ENCODE data around the gene DMBX1. TPM values are rescaled to one million over a fixed set of nuclear protein-coding genes. Genes with fewer than 3 reads are reported as not detected.

The DMBX1 gene
- polyA plus RNA-seq, 1 donor from 2014 or later: 0.28 TPM

GRCh38 chr1:46517932-46518498, 28.4 kb downstream of the DMBX1 start:
- Histone ChIP-seq H3K9ac (ENCODE audit: low read length) (no peak overlapping the region), H3K79me2 (replicated peaks; ENCODE audit: insufficient read depth, low read length) (no peaks in the 10 kb centered on the region), H3K27ac (ENCODE audit: low read length) (no peak overlapping the region), H3K4me3 (ENCODE audit: low read length) (no peak overlapping the region), H3F3A (ENCODE audit: insufficient read depth, low read length, poor library complexity, severe bottlenecking) (no peaks in the 10 kb centered on the region), H3K4me2 (ENCODE audit: low read length) (no peak overlapping the region), H3K27me3 (ENCODE audit: insufficient read depth, low read depth, low read length) (peaks cover 3% of the 10 kb centered on the region), H3K9me3 (ENCODE audit: low read length) (no peaks in the 10 kb centered on the region), H3K9me2 (ENCODE audit: insufficient read depth, low read length) (no peaks in the 10 kb centered on the region), H3K36me3 (ENCODE audit: insufficient read depth, low read length) (no peaks in the 10 kb centered on the region), H2AFZ (ENCODE audit: low read depth, low read length) (no peak overlapping the region), H4K20me1 (ENCODE audit: insufficient read depth) (no peaks in the 10 kb centered on the region)
- TF ChIP-seq EP300 (conservative IDR thresholded peaks at IDR 0.05; ENCODE audit: poor library complexity, severe bottlenecking): no peak
- no peak for TF ChIP-seq SMC3 (conservative IDR thresholded peaks at IDR 0.05; ENCODE audit: poor library complexity)
- TF ChIP-seq CTCF (IDR thresholded peaks at IDR 0.05; ENCODE audit: poor library complexity, severe bottlenecking): no peak
- TF ChIP-seq MXI1 (conservative IDR thresholded peaks at IDR 0.05; ENCODE audit: poor library complexity, severe bottlenecking): no peak
- no peak for TF ChIP-seq EZH2 (IDR thresholded peaks at IDR 0.05; ENCODE audit: borderline replicate concordance, insufficient read depth, low read length, poor library complexity, severe bottlenecking)
- no peak for TF ChIP-seq TAF1 (IDR thresholded peaks at IDR 0.05; ENCODE audit: low read depth)
- no peak for TF ChIP-seq RAD21 (conservative IDR thresholded peaks at IDR 0.05)
- no peak for TF ChIP-seq REST (IDR thresholded peaks at IDR 0.05; ENCODE audit: borderline replicate concordance)
- TF ChIP-seq POLR2AphosphoS5 (IDR thresholded peaks at IDR 0.05): no peak

GRCh38 chr1:46519209-46519608, 29.6 kb downstream of the DMBX1 start:
- no peak overlapping the region for H3K9ac ChIP-seq (ENCODE audit: low read length)
- no peaks in the 10 kb centered on the region for H3K9me3 ChIP-seq (ENCODE audit: low read length)
- H3K27ac ChIP-seq (ENCODE audit: low read length): no peak overlapping the region
- no peaks in the 10 kb centered on the region for H3F3A ChIP-seq (ENCODE audit: insufficient read depth, low read length, poor library complexity, severe bottlenecking)
- no peak overlapping the region for H3K4me2 ChIP-seq (ENCODE audit: low read length)
- no peaks in the 10 kb centered on the region for H3K79me2 ChIP-seq (replicated peaks; ENCODE audit: insufficient read depth, low read length)
- no peaks in the 10 kb centered on the region for H4K20me1 ChIP-seq (ENCODE audit: insufficient read depth)
- no peaks in the 10 kb centered on the region for H3K9me2 ChIP-seq (ENCODE audit: insufficient read depth, low read length)
- TF ChIP-seq EP300 (conservative IDR thresholded peaks at IDR 0.05; ENCODE audit: poor library complexity, severe bottlenecking): no peak
- H3K4me3 ChIP-seq (ENCODE audit: low read length): no peak overlapping the region
- peaks cover 3% of the 10 kb centered on the region for H3K27me3 ChIP-seq (ENCODE audit: insufficient read depth, low read depth, low read length)
- no peak overlapping the region for H2AFZ ChIP-seq (ENCODE audit: low read depth, low read length)
- H3K36me3 ChIP-seq (ENCODE audit: insufficient read depth, low read length): no peaks in the 10 kb centered on the region

All from neural cell (in vitro differentiated cells).